ENCODE data around the gene HNRNPR.

DNA sequence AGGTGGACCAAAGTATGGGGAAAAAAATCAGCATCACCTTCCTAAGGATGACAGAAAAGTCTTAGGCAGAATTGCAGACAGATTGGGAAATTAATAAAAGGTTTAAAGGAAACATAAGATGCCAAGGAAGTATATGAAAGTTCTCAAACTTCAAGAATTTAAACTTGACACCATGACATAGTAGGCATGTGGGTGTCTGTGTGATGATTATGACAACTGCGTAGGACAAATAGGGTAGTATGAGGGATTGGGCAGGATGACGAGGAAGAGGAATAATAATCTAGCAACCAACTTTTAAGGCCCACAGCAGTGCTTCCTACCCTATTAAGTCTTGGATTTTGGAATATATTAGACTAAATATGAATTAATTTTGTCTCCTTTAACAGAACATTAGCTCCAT lies 52.4 kb downstream of the HNRNPR start:
- TF ChIP-seq, protein P1, sequence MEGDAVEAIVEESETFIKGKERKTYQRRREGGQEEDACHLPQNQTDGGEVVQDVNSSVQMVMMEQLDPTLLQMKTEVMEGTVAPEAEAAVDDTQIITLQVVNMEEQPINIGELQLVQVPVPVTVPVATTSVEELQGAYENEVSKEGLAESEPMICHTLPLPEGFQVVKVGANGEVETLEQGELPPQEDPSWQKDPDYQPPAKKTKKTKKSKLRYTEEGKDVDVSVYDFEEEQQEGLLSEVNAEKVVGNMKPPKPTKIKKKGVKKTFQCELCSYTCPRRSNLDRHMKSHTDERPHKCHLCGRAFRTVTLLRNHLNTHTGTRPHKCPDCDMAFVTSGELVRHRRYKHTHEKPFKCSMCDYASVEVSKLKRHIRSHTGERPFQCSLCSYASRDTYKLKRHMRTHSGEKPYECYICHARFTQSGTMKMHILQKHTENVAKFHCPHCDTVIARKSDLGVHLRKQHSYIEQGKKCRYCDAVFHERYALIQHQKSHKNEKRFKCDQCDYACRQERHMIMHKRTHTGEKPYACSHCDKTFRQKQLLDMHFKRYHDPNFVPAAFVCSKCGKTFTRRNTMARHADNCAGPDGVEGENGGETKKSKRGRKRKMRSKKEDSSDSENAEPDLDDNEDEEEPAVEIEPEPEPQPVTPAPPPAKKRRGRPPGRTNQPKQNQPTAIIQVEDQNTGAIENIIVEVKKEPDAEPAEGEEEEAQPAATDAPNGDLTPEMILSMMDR (IDR thresholded peaks at IDR 0.05 in 2 of 3, conservative IDR thresholded peaks at IDR 0.05 in 1 of 3; ENCODE audit: borderline replicate concordance in 1 of 3, insufficient read depth in 1 of 3, low read depth in 2 of 3, low read length in 2 of 3) = no peak
- TF ChIP-seq POLR2AphosphoS5 (IDR thresholded peaks at IDR 0.05; ENCODE audit: low read depth, low read length) = no peak
